ENCODE data around the gene CDC5L. TPM values are rescaled to one million over a fixed set of nuclear protein-coding genes. Genes with fewer than 3 reads are reported as not detected.
"Not testable (repeated sequence)": the region's sequence is repeated elsewhere in the genome, so short reads cannot be mapped to it uniquely, and the experiment has no call there.

The CDC5L gene
- total RNA-seq, 5 donors from 2014 or later (not counting 1 experiment from before 2014, with no cell fraction given) = 16.9 to 18.8 (median 17.9) TPM

GRCh38 chr6:44342052-44342451 lies 45.5 kb upstream of the CDC5L start:
- no peak for DNase-seq
- H3K27ac Mint-ChIP-seq = no peak overlapping the region
- Histone ChIP-seq H3K36me3 (ENCODE audit: control insufficient read depth in 2 of 2, extremely low read depth in 1 of 2, insufficient read depth in 1 of 2, low read length in 1 of 2) (no peaks in the 10 kb centered on the region), H3K27me3 (replicated peaks in 1 of 2; ENCODE audit: control insufficient read depth in 2 of 2, extremely low read depth in 1 of 2, insufficient read depth in 2 of 2, low read length in 1 of 2) (peaks cover 9 to 51% of the 10 kb centered on the region in 2 experiments), H3K4me1 (ENCODE audit: control insufficient read depth in 1 of 2, extremely low read depth in 1 of 2, insufficient read depth in 2 of 2, low read length in 2 of 2) (peaks cover 0 to 5% of the 10 kb centered on the region in 2 experiments), H3K27ac (ENCODE audit: low read length) (no peak overlapping the region), H3K9me3 (no peaks in the 10 kb centered on the region), H3K4me3 (ENCODE audit: control insufficient read depth in 1 of 2, extremely low read depth in 1 of 2, low read length in 1 of 2) (no peak overlapping the region)
- peaks cover 0 to 2% (median 2%) of the 10 kb centered on the region in 3 donors for H3K4me1 Mint-ChIP-seq
- H3K27me3 Mint-ChIP-seq = peaks cover 39 to 42% of the 10 kb centered on the region in 2 donors
- no peak overlapping the region for H3K4me3 Mint-ChIP-seq
- WGBS (ENCODE audit: insufficient coverage) = 67% methylated on average over 2 of the region's 6 CpGs
- POLR2A ChIA-PET = interaction anchor here in 1 of 2 donors (0.6 kb wide), 1 partner anchor 47 kb away, joined by 4 read pairs; no protein-coding TSS in a partner anchor
- no peaks in the 10 kb centered on the region for H3K9me3 Mint-ChIP-seq
- no peak for ATAC-seq (replicated peaks in 1 of 4)
- H3K36me3 Mint-ChIP-seq = no peaks in the 10 kb centered on the region
- CTCF ChIA-PET = interaction anchor here in 1 of 2 donors (1.0 kb wide), 1 partner anchor 85 kb away, joined by 4 read pairs; the partner anchor contains the start of gene SLC35B2

GRCh38 chr6:44342489-44342888 lies 45.0 kb upstream of the CDC5L start, which contains the start of gene SPATS1:
TSS of gene SPATS1 (plus strand) at chr6:44342650. CDS start at chr6:44343096, 446 bp downstream.
- Histone ChIP-seq H3K27me3 (replicated peaks in 1 of 2; ENCODE audit: control insufficient read depth in 2 of 2, extremely low read depth in 1 of 2, insufficient read depth in 2 of 2, low read length in 1 of 2) (peaks cover 9 to 48% of the 10 kb centered on the region in 2 experiments), H3K4me3 (ENCODE audit: control insufficient read depth in 1 of 2, extremely low read depth in 1 of 2, low read length in 1 of 2) (no peak within 1 kb of the TSS), H3K9me3 (no peaks in the 10 kb centered on the region), H3K27ac (ENCODE audit: low read length) (no peak within 1 kb of the TSS), H3K4me1 (ENCODE audit: control insufficient read depth in 1 of 2, extremely low read depth in 1 of 2, insufficient read depth in 2 of 2, low read length in 2 of 2) (peaks cover 0 to 5% of the 10 kb centered on the region in 2 experiments), H3K36me3 (ENCODE audit: control insufficient read depth in 2 of 2, extremely low read depth in 1 of 2, insufficient read depth in 1 of 2, low read length in 1 of 2) (no peaks in the 10 kb centered on the region)
- ChIA-PET CTCF (no interaction called here), POLR2A (no interaction called here)
- peaks cover 39 to 42% of the 10 kb centered on the region in 2 donors for H3K27me3 Mint-ChIP-seq
- H3K9me3 Mint-ChIP-seq = no peaks in the 10 kb centered on the region
- H3K36me3 Mint-ChIP-seq = no peaks in the 10 kb centered on the region
- H3K27ac Mint-ChIP-seq = no peak within 1 kb of the TSS
- peaks cover 0 to 2% (median 2%) of the 10 kb centered on the region in 3 donors for H3K4me1 Mint-ChIP-seq
- WGBS (ENCODE audit: insufficient coverage) = 6% methylated on average over 31 of the region's 31 CpGs
- H3K4me3 Mint-ChIP-seq = no peak within 1 kb of the TSS
- DNase-seq = no peak
- ATAC-seq (replicated peaks in 1 of 4) = no peak

DNA sequence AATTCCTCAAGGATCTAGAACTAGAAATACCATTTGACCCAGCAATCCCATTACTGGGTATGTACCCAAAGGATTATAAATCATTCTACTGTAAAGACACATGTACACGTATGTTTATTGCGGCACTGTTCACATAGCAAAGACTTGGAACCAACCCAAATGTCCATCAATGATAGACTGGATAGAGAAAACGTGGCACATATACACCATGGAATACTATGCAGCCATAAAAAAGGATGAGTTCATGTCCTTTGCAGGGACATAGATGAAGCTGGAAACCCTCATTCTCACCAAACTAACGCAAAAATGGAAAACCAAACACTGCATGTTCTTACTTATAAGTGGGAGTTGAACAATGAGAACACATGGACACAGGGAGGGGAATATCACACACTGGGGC lies 40.7 kb upstream of the CDC5L start:
- H3K27ac Mint-ChIP-seq; H3K9me3 ChIP-seq; DNase-seq; H3K27ac ChIP-seq (ENCODE audit: low read length); H3K4me3 ChIP-seq (ENCODE audit: control insufficient read depth in 1 of 2, extremely low read depth in 1 of 2, low read length in 1 of 2); H3K4me1 ChIP-seq (ENCODE audit: control insufficient read depth in 1 of 2, extremely low read depth in 1 of 2, insufficient read depth in 2 of 2, low read length in 2 of 2); H3K36me3 ChIP-seq (ENCODE audit: control insufficient read depth in 2 of 2, extremely low read depth in 1 of 2, insufficient read depth in 1 of 2, low read length in 1 of 2); H3K9me3 Mint-ChIP-seq; H3K4me3 Mint-ChIP-seq; H3K4me1 Mint-ChIP-seq; POLR2A ChIA-PET; ATAC-seq (replicated peaks in 1 of 4); H3K36me3 Mint-ChIP-seq: not testable (repeated sequence)
- peaks cover 34 to 36% of the 10 kb centered on the region in 2 donors for H3K27me3 Mint-ChIP-seq
- peaks cover 9 to 32% of the 10 kb centered on the region in 2 experiments for H3K27me3 ChIP-seq (replicated peaks in 1 of 2; ENCODE audit: control insufficient read depth in 2 of 2, extremely low read depth in 1 of 2, insufficient read depth in 2 of 2, low read length in 1 of 2)
- CTCF ChIA-PET = interaction anchor here in 1 of 2 donors (1.2 kb wide), 1 partner anchor 11 kb away, joined by 5 read pairs; no protein-coding TSS in a partner anchor
- 100% methylated on average over 1 of the region's 4 CpGs for WGBS (ENCODE audit: insufficient coverage)

GRCh38 chr6:44349904-44350649 lies 37.4 kb upstream of the CDC5L start:
- Mint-ChIP-seq H3K36me3 (no peaks in the 10 kb centered on the region), H3K27ac (no peak overlapping the region), H3K9me3 (no peaks in the 10 kb centered on the region), H3K27me3 (peaks cover 6 to 8% of the 10 kb centered on the region in 2 donors), H3K4me1 (no peaks in the 10 kb centered on the region), H3K4me3 (no peak overlapping the region)
- H3K9me3 ChIP-seq = no peaks in the 10 kb centered on the region
- H3K36me3 ChIP-seq (ENCODE audit: control insufficient read depth in 2 of 2, extremely low read depth in 1 of 2, insufficient read depth in 1 of 2, low read length in 1 of 2) = no peaks in the 10 kb centered on the region
- no peak overlapping the region for H3K4me3 ChIP-seq (ENCODE audit: control insufficient read depth in 1 of 2, extremely low read depth in 1 of 2, low read length in 1 of 2)
- no peaks in the 10 kb centered on the region for H3K4me1 ChIP-seq (ENCODE audit: control insufficient read depth in 1 of 2, extremely low read depth in 1 of 2, insufficient read depth in 2 of 2, low read length in 2 of 2)
- H3K27ac ChIP-seq (ENCODE audit: low read length) = no peak overlapping the region
- DNase-seq = no peak
- POLR2A ChIA-PET = no interaction called here
- CTCF ChIA-PET = interaction anchor here in 1 of 2 donors (0.7 kb wide), 1 partner anchor 59 kb away, joined by 3 read pairs; no protein-coding TSS in a partner anchor
- peaks cover 0 to 14% of the 10 kb centered on the region in 2 experiments for H3K27me3 ChIP-seq (replicated peaks in 1 of 2; ENCODE audit: control insufficient read depth in 2 of 2, extremely low read depth in 1 of 2, insufficient read depth in 2 of 2, low read length in 1 of 2)
- WGBS (ENCODE audit: insufficient coverage) = 76% methylated on average over 5 of the region's 6 CpGs
- ATAC-seq (replicated peaks in 1 of 4) = no peak

DNA sequence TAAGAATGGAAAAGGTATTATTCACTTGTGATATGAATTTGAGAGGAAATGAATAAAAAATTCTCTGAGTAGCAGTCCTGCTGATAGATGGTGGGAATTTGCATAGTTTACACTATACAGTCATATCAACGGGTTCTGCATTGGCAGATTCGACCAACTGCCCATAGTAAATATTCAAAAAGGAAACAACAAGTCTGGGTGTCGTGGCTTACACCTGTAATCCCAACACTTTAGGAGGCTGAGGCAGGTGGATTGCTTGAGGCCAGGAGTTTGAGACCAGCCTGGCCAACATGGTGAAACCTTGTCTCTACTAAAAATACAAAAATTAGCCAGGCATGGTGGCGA lies 36.9 kb upstream of the CDC5L start:
- CTCF ChIA-PET = interaction anchor here in 1 of 2 donors (0.7 kb wide), 1 partner anchor 58 kb away, joined by 3 read pairs; no protein-coding TSS in a partner anchor
- H3K27ac Mint-ChIP-seq; POLR2A ChIA-PET; H3K4me3 Mint-ChIP-seq; DNase-seq; H3K27me3 Mint-ChIP-seq; H3K36me3 Mint-ChIP-seq; H3K4me3 ChIP-seq (ENCODE audit: control insufficient read depth in 1 of 2, extremely low read depth in 1 of 2, low read length in 1 of 2); H3K4me1 Mint-ChIP-seq; H3K27ac ChIP-seq (ENCODE audit: low read length); H3K9me3 Mint-ChIP-seq; H3K9me3 ChIP-seq; H3K36me3 ChIP-seq (ENCODE audit: control insufficient read depth in 2 of 2, extremely low read depth in 1 of 2, insufficient read depth in 1 of 2, low read length in 1 of 2); ATAC-seq (replicated peaks in 1 of 4); H3K4me1 ChIP-seq (ENCODE audit: control insufficient read depth in 1 of 2, extremely low read depth in 1 of 2, insufficient read depth in 2 of 2, low read length in 2 of 2): not testable (repeated sequence)
- WGBS (ENCODE audit: insufficient coverage) = no CpG with 5 or more reads among the region's 4 CpGs
- peaks cover 0 to 14% of the 10 kb centered on the region in 2 experiments for H3K27me3 ChIP-seq (replicated peaks in 1 of 2; ENCODE audit: control insufficient read depth in 2 of 2, extremely low read depth in 1 of 2, insufficient read depth in 2 of 2, low read length in 1 of 2)

DNA sequence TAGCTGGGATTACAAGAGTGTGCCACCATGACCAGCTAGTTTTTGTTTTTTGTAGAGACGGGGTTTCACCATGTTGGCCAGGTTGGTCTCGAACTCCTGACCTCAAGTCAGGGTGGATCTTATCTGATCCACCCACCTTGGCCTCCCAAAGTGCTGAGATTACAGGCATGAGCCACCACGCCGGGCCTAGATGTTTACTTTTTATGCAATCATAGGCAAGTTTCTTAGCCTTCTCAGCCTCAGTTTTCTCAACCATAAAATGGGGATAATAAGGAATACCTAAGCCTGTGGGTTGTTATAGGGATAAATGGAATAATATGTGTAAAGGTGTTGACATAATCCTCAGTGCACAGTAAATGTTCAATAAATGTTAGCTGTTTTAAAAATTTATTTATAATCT lies 35.2 kb upstream of the CDC5L start:
- H3K27ac Mint-ChIP-seq = no peak overlapping the region
- peaks cover 0 to 8% of the 10 kb centered on the region in 2 experiments for H3K27me3 ChIP-seq (replicated peaks in 1 of 2; ENCODE audit: control insufficient read depth in 2 of 2, extremely low read depth in 1 of 2, insufficient read depth in 2 of 2, low read length in 1 of 2)
- no peak overlapping the region for H3K27ac ChIP-seq (ENCODE audit: low read length)
- CTCF ChIA-PET = no interaction called here
- H3K4me1 Mint-ChIP-seq = no peaks in the 10 kb centered on the region
- peaks cover 4 to 7% of the 10 kb centered on the region in 2 donors for H3K27me3 Mint-ChIP-seq
- H3K9me3 ChIP-seq = no peaks in the 10 kb centered on the region
- ATAC-seq (replicated peaks in 1 of 4) (no peak), DNase-seq (no peak)
- no peaks in the 10 kb centered on the region for H3K36me3 ChIP-seq (ENCODE audit: control insufficient read depth in 2 of 2, extremely low read depth in 1 of 2, insufficient read depth in 1 of 2, low read length in 1 of 2)
- peaks cover 0 to 4% (median 4%) of the 10 kb centered on the region in 3 donors for H3K9me3 Mint-ChIP-seq
- H3K4me1 ChIP-seq (ENCODE audit: control insufficient read depth in 1 of 2, extremely low read depth in 1 of 2, insufficient read depth in 2 of 2, low read length in 2 of 2) = no peaks in the 10 kb centered on the region
- no peak overlapping the region for H3K4me3 Mint-ChIP-seq
- POLR2A ChIA-PET = interaction anchor here in 1 of 2 donors (0.5 kb wide), 1 partner anchor 114 kb away, joined by 3 read pairs; no protein-coding TSS in a partner anchor
- no peak overlapping the region for H3K4me3 ChIP-seq (ENCODE audit: control insufficient read depth in 1 of 2, extremely low read depth in 1 of 2, low read length in 1 of 2)
- H3K36me3 Mint-ChIP-seq = no peaks in the 10 kb centered on the region
- 100% methylated on average over 1 of the region's 4 CpGs for WGBS (ENCODE audit: insufficient coverage)
